Thyroid gland (tissue), 4 donors: Measurements from ENCODE around the gene UCKL1.
"Not testable (repeated sequence)": the region's sequence is repeated elsewhere in the genome, so short reads cannot be mapped to it uniquely, and the experiment has no call there.

ENCODE experiments used
- POLR2A ChIP-seq, 2 donors: fragments of 450-650 bp; IDR thresholded peaks; one replicate each; pipeline ENCODE4 v1.6.1; 2017; ENCODE audit warnings: antibody characterized with exemption in 2 of 2, mild to moderate bottlenecking in 2 of 2, moderate library complexity in 1 of 2
- TF ChIP-seq, protein P1 (sequence below), 6 experiments: fragments of 200-600 bp in 3 of 6; fragments of 450-650 bp in 3 of 6; sonication (generic) in 3 of 6; IDR thresholded peaks; one replicate each; pipeline ENCODE4 v1.5.1; 2016 to 2019; ENCODE audit warnings: antibody characterized with exemption in 6 of 6, mild to moderate bottlenecking in 2 of 6, inconsistent platforms in 1 of 6, moderate library complexity in 1 of 6

DNA sequence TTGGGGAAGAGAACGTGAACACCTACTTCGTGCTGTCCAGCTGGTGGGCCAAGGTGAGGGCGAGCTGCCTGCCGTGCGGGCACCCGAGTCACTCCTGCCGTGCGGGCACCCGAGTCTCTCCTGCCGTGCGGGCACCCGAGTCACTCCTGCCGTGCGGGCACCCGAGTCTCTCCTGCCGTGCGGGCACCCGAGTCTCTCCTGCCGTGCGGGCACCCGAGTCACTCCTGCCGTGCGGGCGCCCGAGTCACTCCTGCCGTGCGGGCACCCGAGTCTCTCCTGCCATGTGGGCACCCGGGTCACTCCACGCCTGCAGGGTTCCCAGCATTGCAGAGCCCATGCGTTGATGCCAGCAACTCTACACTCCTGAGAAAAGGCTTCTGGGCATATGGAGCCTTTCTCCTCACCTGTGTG is 26.7 kb downstream of the UCKL1 start:
- TF ChIP-seq POLR2A (IDR thresholded peaks at IDR 0.05), result not testable (repeated sequence)
- TF ChIP-seq, protein P1, sequence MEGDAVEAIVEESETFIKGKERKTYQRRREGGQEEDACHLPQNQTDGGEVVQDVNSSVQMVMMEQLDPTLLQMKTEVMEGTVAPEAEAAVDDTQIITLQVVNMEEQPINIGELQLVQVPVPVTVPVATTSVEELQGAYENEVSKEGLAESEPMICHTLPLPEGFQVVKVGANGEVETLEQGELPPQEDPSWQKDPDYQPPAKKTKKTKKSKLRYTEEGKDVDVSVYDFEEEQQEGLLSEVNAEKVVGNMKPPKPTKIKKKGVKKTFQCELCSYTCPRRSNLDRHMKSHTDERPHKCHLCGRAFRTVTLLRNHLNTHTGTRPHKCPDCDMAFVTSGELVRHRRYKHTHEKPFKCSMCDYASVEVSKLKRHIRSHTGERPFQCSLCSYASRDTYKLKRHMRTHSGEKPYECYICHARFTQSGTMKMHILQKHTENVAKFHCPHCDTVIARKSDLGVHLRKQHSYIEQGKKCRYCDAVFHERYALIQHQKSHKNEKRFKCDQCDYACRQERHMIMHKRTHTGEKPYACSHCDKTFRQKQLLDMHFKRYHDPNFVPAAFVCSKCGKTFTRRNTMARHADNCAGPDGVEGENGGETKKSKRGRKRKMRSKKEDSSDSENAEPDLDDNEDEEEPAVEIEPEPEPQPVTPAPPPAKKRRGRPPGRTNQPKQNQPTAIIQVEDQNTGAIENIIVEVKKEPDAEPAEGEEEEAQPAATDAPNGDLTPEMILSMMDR (IDR thresholded peaks at IDR 0.05), result not testable (repeated sequence)
